Mesenteric fat pad (tissue), 1 donor: ENCODE measurements around the gene OR2T29. TPM values are rescaled to one million over a fixed set of nuclear protein-coding genes. Genes with fewer than 3 reads are reported as not detected.
"Not testable (repeated sequence)": the region's sequence is repeated elsewhere in the genome, so short reads cannot be mapped to it uniquely, and the experiment has no call there.

Experiments
- DNase-seq: peaks from one replicate; pipeline ENCODE4 v3.0.0-alpha.2; 2020; ENCODE audit warnings: low spot score
- total RNA-seq: library from RNA; stranded (reverse); fragmentation: NEBNext Ultra II Directional; extraction: Animal tissue kit (Norgen Biotek cat#: 25700); gene quantifications from one replicate; pipeline ENCODE4 v1.2.1, GENCODE V29; 2021
- donor health status: DM: yes; HTN: yes; CAD: no.

Gene OR2T29
- total RNA-seq, 1 donor from 2014 or later, result not detected

GRCh38 chr1:248521856-248522255 lies 40.7 kb downstream of the OR2T29 start:
- peak; percentile 59 for DNase-seq

GRCh38 chr1:248510217-248510616 lies 52.4 kb downstream of the OR2T29 start:
- not testable (repeated sequence) for DNase-seq

GRCh38 chr1:248507773-248508172 lies 54.8 kb downstream of the OR2T29 start, which contains the start of gene OR2G6:
Gene OR2G6 (plus strand): TSS chr1:248508073. CDS start chr1:248521647, 13,574 bp downstream.
- not testable (repeated sequence) for DNase-seq

Other genes starting within 250 kb of the OR2T29 start
- not detected for gene OR2M7, start 238.2 kb downstream of the OR2T29 start, total RNA-seq
- gene OR14C36, start 214.0 kb downstream of the OR2T29 start, total RNA-seq, result not detected
- gene OR2T4, start 201.1 kb downstream of the OR2T29 start, total RNA-seq, result not detected
- gene OR2T6, start 187.0 kb downstream of the OR2T29 start, total RNA-seq, result not detected
- not detected for gene OR2T1, start 159.7 kb downstream of the OR2T29 start, total RNA-seq
- not detected for gene OR2T2, start 117.1 kb downstream of the OR2T29 start, total RNA-seq
- gene OR2T3, start 89.4 kb downstream of the OR2T29 start, total RNA-seq, result not detected
- gene OR2T5, start 74.2 kb downstream of the OR2T29 start, total RNA-seq, result not detected
- not detected for gene OR2G6, start 54.7 kb downstream of the OR2T29 start, total RNA-seq
- not detected for gene OR2T34, start 12.0 kb upstream of the OR2T29 start, total RNA-seq
- gene OR2T10, start 34.9 kb upstream of the OR2T29 start, total RNA-seq, result not detected
- gene OR2T11, start 72.3 kb upstream of the OR2T29 start, total RNA-seq, result not detected
- gene OR2T35, start 82.5 kb upstream of the OR2T29 start, total RNA-seq, result not detected
- not detected for gene OR2T27, start 92.8 kb upstream of the OR2T29 start, total RNA-seq
- gene OR14I1, start 140.0 kb upstream of the OR2T29 start, total RNA-seq, result not detected
- gene LYPD8, start 193.0 kb upstream of the OR2T29 start, total RNA-seq, result not detected